Vagina (tissue), 2 donors: ENCODE results near the gene CDK6.

Experiments used
- POLR2A ChIP-seq, 2 donors: fragments of 450-650 bp; IDR thresholded peaks; one replicate each; pipeline ENCODE4 v1.6.1; 2017; ENCODE audit warnings: antibody characterized with exemption in 2 of 2, mild to moderate bottlenecking in 2 of 2, moderate library complexity in 2 of 2
- POLR2AphosphoS5 ChIP-seq, 2 donors: sonication (generic); formaldehyde crosslinking; IDR thresholded peaks; one replicate each; pipeline ENCODE4 v1.9.0; 2017; ENCODE audit warnings: antibody characterized with exemption in 2 of 2, mild to moderate bottlenecking in 2 of 2, low read depth in 1 of 2; ENCODE audit not compliant: insufficient read depth in 1 of 2
- TF ChIP-seq, protein P1 (sequence below), 3 experiments: fragments of 450-650 bp in 2 of 3; fragments of 200-600 bp in 1 of 3; sonication (generic) in 1 of 3; IDR thresholded peaks; one replicate each; pipeline ENCODE4 v1.5.1; 2017 to 2019; ENCODE audit warnings: antibody characterized with exemption in 3 of 3, mild to moderate bottlenecking in 2 of 3, moderate library complexity in 2 of 3

DNA sequence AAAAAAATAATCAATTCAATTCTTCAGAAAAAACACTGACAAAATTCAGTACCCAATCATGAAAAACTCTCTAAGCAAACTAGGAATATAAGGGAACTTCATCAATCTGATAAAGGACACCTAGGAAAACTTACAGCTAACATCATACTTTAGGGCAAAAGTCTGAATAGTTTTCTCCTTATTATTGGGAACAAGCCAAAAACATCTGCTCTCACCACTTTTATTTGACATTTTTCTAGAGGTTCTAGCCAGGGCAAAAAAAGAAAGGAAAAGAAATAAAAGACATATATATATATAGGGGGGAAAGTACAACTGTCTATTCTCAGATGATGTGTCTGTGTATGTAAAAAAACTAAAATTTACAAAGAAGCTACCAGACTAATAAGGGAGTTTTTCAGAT is 19.0 kb downstream of the CDK6 start:
- TF ChIP-seq, protein P1, sequence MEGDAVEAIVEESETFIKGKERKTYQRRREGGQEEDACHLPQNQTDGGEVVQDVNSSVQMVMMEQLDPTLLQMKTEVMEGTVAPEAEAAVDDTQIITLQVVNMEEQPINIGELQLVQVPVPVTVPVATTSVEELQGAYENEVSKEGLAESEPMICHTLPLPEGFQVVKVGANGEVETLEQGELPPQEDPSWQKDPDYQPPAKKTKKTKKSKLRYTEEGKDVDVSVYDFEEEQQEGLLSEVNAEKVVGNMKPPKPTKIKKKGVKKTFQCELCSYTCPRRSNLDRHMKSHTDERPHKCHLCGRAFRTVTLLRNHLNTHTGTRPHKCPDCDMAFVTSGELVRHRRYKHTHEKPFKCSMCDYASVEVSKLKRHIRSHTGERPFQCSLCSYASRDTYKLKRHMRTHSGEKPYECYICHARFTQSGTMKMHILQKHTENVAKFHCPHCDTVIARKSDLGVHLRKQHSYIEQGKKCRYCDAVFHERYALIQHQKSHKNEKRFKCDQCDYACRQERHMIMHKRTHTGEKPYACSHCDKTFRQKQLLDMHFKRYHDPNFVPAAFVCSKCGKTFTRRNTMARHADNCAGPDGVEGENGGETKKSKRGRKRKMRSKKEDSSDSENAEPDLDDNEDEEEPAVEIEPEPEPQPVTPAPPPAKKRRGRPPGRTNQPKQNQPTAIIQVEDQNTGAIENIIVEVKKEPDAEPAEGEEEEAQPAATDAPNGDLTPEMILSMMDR (IDR thresholded peaks at IDR 0.05) = no peak
- TF ChIP-seq POLR2AphosphoS5 (IDR thresholded peaks at IDR 0.05; ENCODE audit: insufficient read depth in 1 of 2, low read depth in 1 of 2) (no peak), POLR2A (IDR thresholded peaks at IDR 0.05) (no peak)
